ENCODE data around the gene UNK.

- TF ChIP-seq GABPB1 (CRISPR knock-in tag; IDR thresholded peaks at IDR 0.05) (no peak), NFE2L1 (CRISPR knock-in tag; IDR thresholded peaks at IDR 0.05) (no peak), CTCF (IDR thresholded peaks at IDR 0.05) (no peak), RELA (CRISPR knock-in tag; IDR thresholded peaks at IDR 0.05; ENCODE audit: borderline replicate concordance) (no peak), ZNF138 (CRISPR knock-in tag; conservative IDR thresholded peaks at IDR 0.05) (no peak), NR2C2 (CRISPR knock-in tag; IDR thresholded peaks at IDR 0.05) (no peak), ATF6 (CRISPR knock-in tag; IDR thresholded peaks at IDR 0.05) (no peak), USF1 (CRISPR knock-in tag; IDR thresholded peaks at IDR 0.05) (no peak), RORB (CRISPR knock-in tag; IDR thresholded peaks at IDR 0.05) (no peak), NR3C1 (CRISPR knock-in tag; conservative IDR thresholded peaks at IDR 0.05; ENCODE audit: low read depth) (no peak), E2F4 (CRISPR knock-in tag; IDR thresholded peaks at IDR 0.05; ENCODE audit: borderline replicate concordance, low read depth) (no peak), E2F5 (CRISPR knock-in tag; IDR thresholded peaks at IDR 0.05) (no peak)
These were observed 51.0 kb downstream of the UNK start for GRCh38 chr17:75835654-75835987.

Measured in WTC11 (cell line).